ENCODE measurements around the gene AGT.
"Not testable (repeated sequence)": the region's sequence is repeated elsewhere in the genome, so short reads cannot be mapped to it uniquely, and the experiment has no call there.

The AGT gene

GRCh38 chr1:230674581-230674980 lies 39.3 kb downstream of the AGT start:
- H3K36me3 ChIP-seq: peaks cover 47% of the 10 kb centered on the region
- no peaks in the 10 kb centered on the region for H3K27me3 ChIP-seq
- no peak for DNase-seq
- H3K4me3 ChIP-seq (ENCODE audit: low read depth, low read length): no peak overlapping the region
- TF ChIP-seq, protein P1, sequence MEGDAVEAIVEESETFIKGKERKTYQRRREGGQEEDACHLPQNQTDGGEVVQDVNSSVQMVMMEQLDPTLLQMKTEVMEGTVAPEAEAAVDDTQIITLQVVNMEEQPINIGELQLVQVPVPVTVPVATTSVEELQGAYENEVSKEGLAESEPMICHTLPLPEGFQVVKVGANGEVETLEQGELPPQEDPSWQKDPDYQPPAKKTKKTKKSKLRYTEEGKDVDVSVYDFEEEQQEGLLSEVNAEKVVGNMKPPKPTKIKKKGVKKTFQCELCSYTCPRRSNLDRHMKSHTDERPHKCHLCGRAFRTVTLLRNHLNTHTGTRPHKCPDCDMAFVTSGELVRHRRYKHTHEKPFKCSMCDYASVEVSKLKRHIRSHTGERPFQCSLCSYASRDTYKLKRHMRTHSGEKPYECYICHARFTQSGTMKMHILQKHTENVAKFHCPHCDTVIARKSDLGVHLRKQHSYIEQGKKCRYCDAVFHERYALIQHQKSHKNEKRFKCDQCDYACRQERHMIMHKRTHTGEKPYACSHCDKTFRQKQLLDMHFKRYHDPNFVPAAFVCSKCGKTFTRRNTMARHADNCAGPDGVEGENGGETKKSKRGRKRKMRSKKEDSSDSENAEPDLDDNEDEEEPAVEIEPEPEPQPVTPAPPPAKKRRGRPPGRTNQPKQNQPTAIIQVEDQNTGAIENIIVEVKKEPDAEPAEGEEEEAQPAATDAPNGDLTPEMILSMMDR (IDR thresholded peaks at IDR 0.05; ENCODE audit: low read depth, low read length): no peak
- no peaks in the 10 kb centered on the region for H3K9me3 ChIP-seq
- H3K4me1 ChIP-seq: no peaks in the 10 kb centered on the region

DNA sequence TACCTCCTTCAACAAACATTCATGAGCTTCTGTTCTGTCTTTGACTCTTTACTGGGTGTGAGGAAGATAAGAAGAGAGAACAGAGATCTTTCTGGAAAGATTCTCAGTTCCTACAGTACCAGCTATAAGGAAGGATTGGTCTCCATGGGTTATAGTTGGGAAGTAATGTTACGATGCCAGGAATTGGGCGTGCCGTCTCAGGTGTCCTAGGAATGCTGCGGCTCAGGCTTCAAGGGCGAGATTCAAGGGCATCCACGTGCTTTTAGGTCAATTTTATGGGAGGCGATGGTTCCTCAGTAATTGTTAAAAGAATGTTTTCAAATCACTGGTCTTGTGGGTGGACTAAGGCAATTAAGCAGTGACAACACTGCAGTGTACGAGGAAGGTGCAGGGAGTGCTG lies 44.4 kb downstream of the AGT start:
- peaks cover 37% of the 10 kb centered on the region for H3K36me3 ChIP-seq
- no peak for DNase-seq
- TF ChIP-seq, protein P1 (IDR thresholded peaks at IDR 0.05; ENCODE audit: low read depth, low read length): no peak
- H3K4me1 ChIP-seq: no peaks in the 10 kb centered on the region
- no peaks in the 10 kb centered on the region for H3K9me3 ChIP-seq
- H3K27me3 ChIP-seq: no peaks in the 10 kb centered on the region
- no peak overlapping the region for H3K4me3 ChIP-seq (ENCODE audit: low read depth, low read length)

DNA sequence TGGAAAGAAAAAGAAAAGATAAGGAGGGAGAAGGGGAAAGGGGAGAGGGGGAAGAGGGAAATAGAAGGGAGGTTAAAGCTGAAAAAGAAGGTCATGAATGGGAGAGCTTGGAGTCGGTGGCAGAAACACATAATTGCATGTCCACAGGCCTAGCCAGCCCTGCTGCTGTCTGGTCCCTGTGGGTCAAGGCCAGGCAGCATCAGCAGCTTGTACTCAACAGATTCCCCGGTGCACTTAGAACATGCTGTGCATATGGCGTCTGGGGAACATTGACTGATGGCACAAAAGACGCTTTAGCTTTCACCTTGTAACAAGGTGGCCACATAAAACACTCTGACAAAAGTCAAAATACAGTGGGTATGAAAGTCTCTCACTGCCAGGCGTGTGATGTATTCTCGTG lies 45.7 kb downstream of the AGT start:
- Histone ChIP-seq H3K9me3 (no peaks in the 10 kb centered on the region), H3K4me3 (ENCODE audit: low read depth, low read length) (no peak overlapping the region), H3K36me3 (peaks cover 41% of the 10 kb centered on the region), H3K4me1 (no peaks in the 10 kb centered on the region), H3K27me3 (no peaks in the 10 kb centered on the region)
- TF ChIP-seq, protein P1 (IDR thresholded peaks at IDR 0.05; ENCODE audit: low read depth, low read length): no peak
- DNase-seq: no peak

- Histone ChIP-seq H3K4me3 (ENCODE audit: low read depth, low read length) (no peak overlapping the region), H3K36me3 (peaks cover 45% of the 10 kb centered on the region), H3K27me3 (no peaks in the 10 kb centered on the region), H3K9me3 (no peaks in the 10 kb centered on the region), H3K4me1 (no peaks in the 10 kb centered on the region)
- TF ChIP-seq, protein P1 (IDR thresholded peaks at IDR 0.05; ENCODE audit: low read depth, low read length): no peak
- no peak for DNase-seq
These were observed 51.9 kb downstream of the AGT start for GRCh38 chr1:230661976-230662375.

- H3K27me3 ChIP-seq: no peaks in the 10 kb centered on the region
- TF ChIP-seq, protein P1 (IDR thresholded peaks at IDR 0.05; ENCODE audit: low read depth, low read length): no peak
- no peaks in the 10 kb centered on the region for H3K9me3 ChIP-seq
- H3K36me3 ChIP-seq: peaks cover 29% of the 10 kb centered on the region
- no peak for DNase-seq
- no peaks in the 10 kb centered on the region for H3K4me1 ChIP-seq
- no peak overlapping the region for H3K4me3 ChIP-seq (ENCODE audit: low read depth, low read length)
These were observed 55.2 kb downstream of the AGT start for GRCh38 chr1:230658691-230659090.

- not testable (repeated sequence) for H3K4me3 ChIP-seq (ENCODE audit: low read depth, low read length); H3K9me3 ChIP-seq; H3K4me1 ChIP-seq; DNase-seq; H3K27me3 ChIP-seq
- H3K36me3 ChIP-seq: peaks cover 25% of the 10 kb centered on the region
These were observed 55.8 kb downstream of the AGT start for GRCh38 chr1:230658103-230658502.

GRCh38 chr1:230656719-230657118 lies 57.2 kb downstream of the AGT start:
- H3K36me3 ChIP-seq: peaks cover 21% of the 10 kb centered on the region
- not testable (repeated sequence) for H3K4me1 ChIP-seq; DNase-seq; H3K27me3 ChIP-seq; H3K9me3 ChIP-seq; H3K4me3 ChIP-seq (ENCODE audit: low read depth, low read length)
